Stimulated activated CD4-positive, alpha-beta T cell treated with anti-CD3 and anti-CD28 coated beads, Interleukin-1b, Interleukin-23, amount 100 ng/mL, for 1 hour (primary cell): Measurements from ENCODE around the gene RPL31.

Experiments used
- DNase-seq, 2 donors: peaks; one replicate each; pipeline ENCODE4 v3.0.0-alpha.2; 2020; ENCODE audit warnings: low read depth in 2 of 2

RPL31 gene

DNA sequence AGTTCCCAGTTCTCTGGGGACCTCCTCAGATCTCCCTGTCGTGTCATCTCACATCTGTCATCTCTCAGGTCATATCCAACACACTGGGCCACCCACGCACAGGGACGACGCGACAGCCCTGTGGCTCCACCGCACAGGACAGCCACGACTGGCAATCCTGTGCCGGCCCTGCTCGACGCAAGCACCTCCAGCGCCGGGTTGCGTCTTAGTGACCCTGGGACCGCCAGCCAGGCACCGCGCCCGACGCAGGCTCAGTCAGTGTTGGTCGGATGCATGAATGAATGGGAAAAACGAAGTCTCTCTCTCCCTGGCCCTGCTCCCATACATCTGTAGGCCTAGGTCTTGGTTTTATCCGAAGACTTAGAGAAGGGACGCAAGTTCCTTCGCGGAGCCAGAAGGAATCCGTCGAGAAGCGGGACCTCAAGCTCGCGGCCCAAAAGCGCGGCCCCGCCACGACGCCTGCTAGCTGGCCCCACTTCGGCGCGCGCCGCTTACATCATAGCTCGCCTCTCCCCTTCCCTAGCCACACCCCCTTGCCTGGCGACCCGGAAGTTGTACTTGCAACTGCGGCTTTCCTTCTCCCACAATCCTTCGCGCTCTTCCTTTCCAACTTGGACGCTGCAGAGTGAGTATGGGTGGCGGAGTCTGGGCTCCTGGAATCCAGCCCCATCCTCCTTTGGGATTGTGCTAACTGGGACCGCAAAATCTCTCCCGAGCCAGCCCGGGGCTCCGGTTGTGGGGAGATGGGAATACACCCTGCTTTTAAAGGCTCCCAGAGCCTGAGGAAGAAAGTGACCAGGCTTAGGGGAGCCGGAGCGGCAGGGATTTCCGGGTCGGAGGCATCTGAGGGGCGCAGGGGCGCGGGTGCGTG, at the start of gene RPL31:
TSS of gene RPL31 (plus strand) at position 599 of the 871 bp plus-strand sequence. CDS start 413 bp downstream, outside the sequence.
- peak; percentile 88 to 89 for DNase-seq

GRCh38 chr2:100952512-100952911, 49.6 kb upstream of the RPL31 start:
- no peak for DNase-seq

GRCh38 chr2:100953406-100954043, 48.6 kb upstream of the RPL31 start:
- no peak for DNase-seq

DNA sequence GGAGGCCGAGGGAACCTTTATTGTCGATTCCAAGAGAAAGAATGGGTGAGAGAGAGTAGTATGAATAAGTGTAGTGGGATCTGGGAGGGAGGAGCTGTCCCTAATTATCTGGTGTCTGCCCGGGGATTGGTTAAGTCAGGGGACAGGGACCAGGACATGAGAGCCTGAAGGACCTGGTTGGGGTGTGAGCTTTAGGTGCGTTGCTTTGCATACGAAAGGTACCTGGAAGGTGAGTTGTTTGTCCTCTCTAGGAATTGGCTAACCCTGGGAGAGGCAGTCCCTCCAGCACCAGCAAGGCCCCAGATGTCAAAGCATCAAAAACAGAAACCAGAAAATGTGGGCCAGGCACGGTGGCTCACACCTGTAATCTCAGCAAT, 48.1 kb upstream of the RPL31 start:
- no peak for DNase-seq

DNA sequence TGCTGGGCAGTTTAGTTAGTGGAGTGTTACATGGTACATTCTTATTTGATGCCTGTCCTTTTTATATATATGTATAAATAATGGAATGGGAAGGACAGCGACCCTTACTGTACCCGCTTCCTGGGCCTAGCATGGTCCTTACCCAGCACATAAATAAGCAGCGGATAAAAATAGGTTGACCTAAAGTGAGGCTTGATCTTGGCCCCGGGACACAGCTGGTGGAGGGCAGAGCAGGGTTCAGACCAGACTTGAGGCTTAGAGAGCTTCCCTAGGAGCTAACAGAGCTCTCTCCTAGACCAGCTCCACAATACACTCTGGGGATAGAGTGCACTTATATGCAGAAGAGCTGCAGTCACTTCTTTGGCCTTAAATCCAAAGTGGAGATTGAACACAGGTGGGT, 46.9 kb upstream of the RPL31 start:
- no peak for DNase-seq

GRCh38 chr2:100956081-100956480, 46.0 kb upstream of the RPL31 start:
- no peak for DNase-seq

DNA sequence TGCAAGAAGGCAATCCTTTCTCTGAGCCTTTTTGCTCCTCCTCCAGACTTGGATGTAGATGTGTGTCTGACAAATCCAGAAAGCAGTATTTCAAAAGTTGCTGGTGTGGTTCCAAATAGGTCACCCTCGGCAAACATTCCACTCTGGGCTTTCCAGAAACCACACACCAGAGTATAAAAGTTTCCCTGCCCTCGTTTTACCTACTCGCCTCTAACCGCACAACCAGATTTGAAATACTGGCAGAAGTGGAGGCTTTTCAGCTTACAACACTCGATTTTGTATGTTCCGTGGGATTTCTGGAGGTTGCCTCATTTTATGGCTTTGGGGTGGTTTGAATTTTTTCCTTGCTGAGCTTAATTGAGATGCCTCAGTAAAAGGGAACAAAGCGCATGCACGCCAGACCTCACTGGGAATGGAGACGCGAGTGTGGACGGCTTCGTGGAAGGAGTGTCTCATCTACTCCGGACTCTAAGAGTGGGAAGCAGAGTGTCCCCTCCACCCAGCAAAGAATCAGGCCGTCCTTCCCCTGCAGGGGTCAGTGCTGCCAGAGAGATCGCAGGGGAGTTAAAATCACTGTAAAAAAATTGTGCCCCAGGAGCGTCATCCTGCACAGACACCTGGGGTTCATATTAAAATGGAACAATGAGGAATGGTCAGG, 44.0 kb upstream of the RPL31 start:
- DNase-seq, result no peak

GRCh38 chr2:100959225-100959880, 42.7 kb upstream of the RPL31 start:
- DNase-seq, result no peak

DNA sequence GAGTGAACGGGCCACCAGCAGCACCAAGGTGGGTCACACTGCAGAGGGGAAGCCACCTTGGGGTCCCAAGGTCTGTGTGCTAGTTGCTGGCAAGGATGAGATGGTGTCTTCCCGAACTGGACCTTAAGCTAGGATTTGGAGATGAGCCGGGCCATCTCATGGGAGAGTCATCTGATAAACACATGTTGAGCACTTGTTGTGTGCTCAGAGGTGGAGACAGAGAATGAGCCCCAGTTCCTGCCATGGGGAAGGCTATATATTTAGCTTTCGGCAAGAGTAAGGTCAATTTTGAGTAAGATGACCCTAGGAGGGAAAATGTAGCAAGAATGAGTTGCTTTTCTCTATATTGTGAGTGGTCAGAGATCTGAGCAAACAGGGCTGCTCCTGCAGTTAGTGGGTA, 41.4 kb upstream of the RPL31 start:
- no peak for DNase-seq

DNA sequence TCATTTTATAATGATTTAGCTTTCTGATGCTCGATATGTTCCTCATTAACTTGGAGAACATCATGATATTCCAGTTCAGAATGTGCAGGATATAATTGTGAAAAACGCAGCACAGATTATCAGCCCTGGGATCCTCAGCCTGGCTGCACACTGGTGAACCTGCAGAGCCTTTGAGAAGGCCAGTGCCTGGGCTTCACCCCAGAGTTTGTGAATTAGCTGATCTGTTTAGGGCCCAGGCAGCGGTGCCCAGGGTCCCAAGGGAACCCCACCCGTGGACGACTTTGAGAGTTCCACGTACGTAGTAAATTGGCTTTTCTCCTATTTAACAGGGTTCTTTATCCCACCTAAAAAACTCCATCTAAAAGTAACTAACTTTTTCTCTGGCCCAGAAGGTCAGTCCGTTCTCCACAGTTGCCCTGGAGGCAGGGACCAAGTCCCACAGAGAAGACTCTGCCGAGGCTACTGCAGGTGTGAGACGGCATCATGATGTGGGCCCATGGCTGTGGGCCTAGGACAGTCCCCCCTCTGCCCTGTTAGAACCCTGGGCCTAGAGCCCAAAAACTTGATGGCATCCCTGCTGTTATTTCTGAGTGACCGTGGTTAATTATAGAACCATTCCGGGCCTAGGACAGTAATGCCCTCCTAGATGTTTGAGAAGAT, 39.6 kb upstream of the RPL31 start:
- no peak for DNase-seq

DNA sequence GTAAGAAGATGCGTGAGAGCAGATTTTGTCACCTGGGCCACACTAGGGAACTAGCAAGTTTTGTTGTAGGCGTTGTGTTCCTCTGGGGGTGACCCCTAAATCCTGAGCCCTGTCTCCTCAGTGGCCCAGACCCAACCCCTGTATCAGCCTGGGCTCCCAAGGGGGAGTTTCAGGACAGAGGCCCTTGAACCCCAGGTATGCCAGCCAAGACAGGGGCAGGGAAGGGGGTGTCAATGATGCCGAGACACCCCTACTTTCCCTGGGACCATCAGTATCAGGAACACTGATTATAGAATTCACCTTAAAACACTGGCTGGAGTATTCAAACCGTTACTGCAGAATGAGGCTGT, 39.1 kb upstream of the RPL31 start:
- DNase-seq, result no peak

- DNase-seq, result no peak
These were observed 37.9 kb upstream of the RPL31 start for GRCh38 chr2:100964222-100964621.

GRCh38 chr2:100964681-100965169, 37.4 kb upstream of the RPL31 start:
- DNase-seq, result no peak

GRCh38 chr2:100965596-100965995, 36.5 kb upstream of the RPL31 start:
- DNase-seq, result no peak

DNA sequence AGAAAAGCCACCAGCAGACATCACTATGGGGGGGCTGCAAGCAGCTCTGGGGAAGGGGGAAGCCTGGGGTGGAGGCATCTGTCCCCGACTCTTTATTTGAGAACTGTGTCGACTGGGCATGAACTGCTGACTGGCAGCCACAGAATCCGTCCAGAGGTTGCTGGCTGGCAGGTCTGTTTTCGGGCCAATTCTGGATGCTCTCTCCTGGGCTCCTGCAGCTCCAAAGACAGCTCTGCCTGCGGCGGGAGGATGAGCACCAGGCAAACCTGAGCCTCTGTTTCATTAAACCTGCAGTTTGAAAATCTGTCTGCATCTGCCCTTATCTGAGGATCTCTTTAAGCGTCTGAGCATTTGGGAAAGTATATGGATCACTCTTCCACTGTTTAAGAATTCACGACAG, 34.4 kb upstream of the RPL31 start:
- DNase-seq, result no peak

DNA sequence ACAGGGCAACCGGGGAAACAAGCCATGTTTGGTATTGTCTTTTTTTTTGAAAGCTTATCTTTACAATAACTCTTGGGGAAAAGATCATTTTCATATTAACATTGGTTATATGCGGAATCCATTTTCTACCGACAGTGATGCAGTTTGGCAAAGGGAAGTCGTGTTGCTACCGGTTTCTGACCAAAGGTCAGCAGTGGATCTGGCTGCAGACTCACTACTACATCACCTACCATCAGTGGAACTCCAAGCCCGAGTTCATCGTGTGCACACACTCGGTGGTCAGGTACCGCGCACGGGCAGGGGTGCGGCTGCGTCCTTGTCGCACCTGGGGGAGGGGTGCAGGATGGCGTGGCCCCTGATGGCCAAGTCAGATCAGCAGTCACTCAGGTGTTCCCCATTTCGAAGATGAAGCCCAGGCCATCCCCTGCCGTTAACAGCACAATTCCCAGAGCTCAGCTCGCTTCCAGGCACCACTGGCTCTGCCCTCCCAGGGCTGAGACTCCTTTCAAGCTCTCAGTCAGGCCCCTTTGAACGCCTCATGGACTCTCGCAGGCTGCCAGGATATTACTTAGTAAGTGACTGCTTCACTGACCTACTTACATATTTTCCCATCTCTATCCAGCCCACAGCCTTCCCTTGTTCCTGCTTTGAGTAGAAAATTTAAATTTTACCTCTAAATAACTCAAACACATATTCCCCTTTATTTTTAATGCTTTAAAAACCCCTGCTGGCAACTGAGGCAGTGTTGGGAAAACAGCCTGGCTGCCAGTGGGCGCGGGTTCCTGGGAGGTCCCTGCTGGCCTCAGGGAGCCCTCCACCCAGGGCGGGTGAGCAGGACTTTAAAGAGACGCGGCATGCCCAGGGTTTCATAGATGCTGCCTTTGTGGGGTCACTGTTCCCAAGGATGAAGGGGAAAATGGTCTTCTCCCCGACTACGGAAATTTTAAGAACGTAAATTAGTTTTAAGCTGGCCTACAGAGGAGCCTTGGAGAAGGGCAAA, 33.6 kb upstream of the RPL31 start:
- DNase-seq, result no peak

DNA sequence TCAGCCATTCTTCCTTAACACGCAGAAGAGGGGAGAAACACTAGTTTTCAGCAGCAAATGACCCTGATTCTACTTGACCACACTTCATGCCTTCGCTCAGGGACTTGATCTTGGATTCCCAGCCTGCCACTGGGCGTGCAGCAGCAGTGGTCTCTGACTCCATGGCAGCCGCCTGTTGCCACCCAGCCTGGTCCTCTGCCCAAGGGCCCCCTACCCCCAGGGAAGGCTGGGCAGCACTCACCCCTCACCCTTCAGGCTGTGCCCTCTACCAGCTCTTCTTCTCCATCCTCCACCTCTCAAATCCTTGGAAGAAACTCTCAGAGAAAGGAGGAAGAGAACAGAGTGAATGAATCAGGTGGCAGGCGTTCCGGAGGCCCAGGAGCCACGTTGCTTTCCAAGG, 32.1 kb upstream of the RPL31 start:
- DNase-seq, result no peak

DNA sequence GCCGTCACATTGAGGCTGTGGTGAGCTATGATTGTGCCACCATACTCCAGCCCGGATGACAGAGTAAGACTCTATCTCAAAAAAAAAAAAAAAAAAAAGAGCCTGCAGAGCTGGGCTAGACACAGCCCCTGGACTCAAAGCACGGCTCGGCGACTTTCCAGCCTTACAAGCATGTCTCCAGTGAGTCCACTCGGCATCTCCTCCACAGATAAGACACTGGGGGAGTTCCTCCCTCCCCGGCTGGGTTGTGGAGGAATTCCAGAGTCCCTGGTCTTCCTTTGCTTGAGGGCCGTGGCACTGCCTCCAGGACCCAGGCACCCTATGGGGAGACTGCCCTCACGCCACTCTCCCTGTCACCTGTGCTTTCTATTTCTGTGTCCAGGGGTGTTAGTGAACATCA, 30.9 kb upstream of the RPL31 start:
- DNase-seq, result no peak

DNA sequence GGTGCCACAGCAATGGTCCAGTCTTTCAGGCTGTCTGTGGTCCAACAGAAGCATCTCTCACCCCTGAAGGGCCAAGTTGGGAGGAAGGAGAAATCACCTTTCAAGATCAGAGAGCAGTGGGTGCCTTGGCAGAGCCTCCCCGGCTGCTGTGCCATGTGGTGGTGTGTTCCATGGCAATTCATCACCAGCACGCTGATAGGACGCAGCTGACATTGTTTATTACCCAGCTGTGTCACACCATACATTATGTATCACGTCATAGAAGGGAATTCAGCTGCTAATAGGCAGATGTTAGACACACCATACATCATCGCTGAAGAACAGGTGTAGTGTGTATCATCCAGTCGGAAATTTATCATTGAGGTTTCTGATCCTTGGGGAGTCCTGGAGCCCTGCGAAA, 29.6 kb upstream of the RPL31 start:
- no peak for DNase-seq

DNA sequence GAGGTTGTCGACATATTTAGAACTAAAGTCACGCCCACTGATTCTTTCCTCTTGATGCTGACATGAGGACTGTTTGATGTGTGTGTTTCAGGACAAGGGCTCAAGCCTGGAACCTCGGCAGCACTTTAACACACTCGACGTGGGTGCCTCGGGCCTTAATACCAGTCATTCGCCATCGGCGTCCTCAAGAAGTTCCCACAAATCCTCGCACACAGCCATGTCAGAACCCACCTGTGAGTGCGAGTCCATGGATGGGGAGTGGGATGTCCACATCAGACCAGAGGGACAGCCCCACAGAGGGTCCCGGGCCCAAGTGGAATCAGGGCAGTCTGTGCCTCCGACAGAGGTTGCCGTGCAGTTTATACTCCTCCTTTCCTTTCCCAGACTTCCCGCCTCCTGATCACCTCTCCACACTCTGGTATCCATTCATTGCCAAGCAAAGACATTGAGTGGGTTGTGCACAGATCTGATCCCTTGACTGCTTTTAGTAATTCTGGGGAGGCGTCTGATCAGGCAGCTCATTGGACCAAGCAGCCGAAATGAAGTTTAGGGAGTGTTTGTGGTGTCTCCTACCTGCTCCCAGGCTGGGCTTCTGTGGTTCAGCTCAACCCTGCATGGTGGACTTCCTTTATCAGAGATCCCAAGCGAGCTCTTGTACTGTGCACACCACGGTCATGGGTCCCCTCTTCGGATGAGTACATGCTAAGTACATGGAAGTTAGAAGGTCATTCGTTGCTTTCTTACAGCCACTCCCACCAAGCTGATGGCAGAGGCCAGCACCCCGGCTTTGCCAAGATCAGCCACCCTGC, 27.2 kb upstream of the RPL31 start:
- DNase-seq, result no peak
